ENCODE data around the gene NEURL3. TPM values are rescaled to one million over a fixed set of nuclear protein-coding genes. Genes with fewer than 3 reads are reported as not detected.
A peak's percentile ranks its signal among the peaks of the same experiment; 100 is the strongest.

The NEURL3 gene
- total RNA-seq, 1 donor from 2014 or later: not detected

GRCh38 chr2:96509114-96509846, 4.1 kb upstream of the NEURL3 start:
- Mint-ChIP-seq H3K27me3 (ENCODE audit: unreplicated experiment) (peaks cover 21% of the 10 kb centered on the region), H3K4me3 (ENCODE audit: unreplicated experiment) (no peak overlapping the region), H3K4me1 (ENCODE audit: unreplicated experiment) (peaks cover 10% of the 10 kb centered on the region), H3K36me3 (ENCODE audit: unreplicated experiment) (no peaks in the 10 kb centered on the region), H3K27ac (ENCODE audit: unreplicated experiment) (no peak overlapping the region), H3K9me3 (ENCODE audit: unreplicated experiment) (no peaks in the 10 kb centered on the region)
- TF ChIP-seq CTCF (IDR thresholded peaks at IDR 0.05): peak; percentile 96
- peak; percentile 94 for DNase-seq (ENCODE audit: extremely low spot score, unreplicated experiment)

- no peak overlapping the region for H3K27ac Mint-ChIP-seq (ENCODE audit: unreplicated experiment)
- peak; percentile 80 for DNase-seq (ENCODE audit: extremely low spot score, unreplicated experiment)
- H3K27me3 Mint-ChIP-seq (ENCODE audit: unreplicated experiment): peaks cover 21% of the 10 kb centered on the region
- H3K4me1 Mint-ChIP-seq (ENCODE audit: unreplicated experiment): peaks cover 10% of the 10 kb centered on the region
- no peaks in the 10 kb centered on the region for H3K36me3 Mint-ChIP-seq (ENCODE audit: unreplicated experiment)
- H3K9me3 Mint-ChIP-seq (ENCODE audit: unreplicated experiment): no peaks in the 10 kb centered on the region
- no peak overlapping the region for H3K4me3 Mint-ChIP-seq (ENCODE audit: unreplicated experiment)
- TF ChIP-seq CTCF (IDR thresholded peaks at IDR 0.05): no peak
Measured at GRCh38 chr2:96508521-96509113, 3.5 kb upstream of the NEURL3 start.

- Mint-ChIP-seq H3K36me3 (ENCODE audit: unreplicated experiment) (no peaks in the 10 kb centered on the region), H3K27ac (ENCODE audit: unreplicated experiment) (no peak overlapping the region), H3K4me3 (ENCODE audit: unreplicated experiment) (no peak overlapping the region), H3K4me1 (ENCODE audit: unreplicated experiment) (peaks cover 10% of the 10 kb centered on the region), H3K27me3 (ENCODE audit: unreplicated experiment) (peaks cover 21% of the 10 kb centered on the region), H3K9me3 (ENCODE audit: unreplicated experiment) (no peaks in the 10 kb centered on the region)
- peak; percentile 92 for TF ChIP-seq CTCF (IDR thresholded peaks at IDR 0.05)
- DNase-seq (ENCODE audit: extremely low spot score, unreplicated experiment): peak; percentile 91
Measured at GRCh38 chr2:96507957-96508520, 2.9 kb upstream of the NEURL3 start.

- Mint-ChIP-seq H3K36me3 (ENCODE audit: unreplicated experiment) (no peaks in the 10 kb centered on the region), H3K27me3 (ENCODE audit: unreplicated experiment) (peaks cover 18% of the 10 kb centered on the region), H3K4me3 (ENCODE audit: unreplicated experiment) (no peak overlapping the region), H3K4me1 (ENCODE audit: unreplicated experiment) (peaks cover 10% of the 10 kb centered on the region), H3K27ac (ENCODE audit: unreplicated experiment) (no peak overlapping the region), H3K9me3 (ENCODE audit: unreplicated experiment) (no peaks in the 10 kb centered on the region)
- TF ChIP-seq CTCF (IDR thresholded peaks at IDR 0.05): no peak
- peak; percentile 46 for DNase-seq (ENCODE audit: extremely low spot score, unreplicated experiment)
Measured at GRCh38 chr2:96506907-96507240, 1.7 kb upstream of the NEURL3 start.
